ENCODE measurements around the gene LDLRAD4.
"Not testable (repeated sequence)": the region's sequence is repeated elsewhere in the genome, so short reads cannot be mapped to it uniquely, and the experiment has no call there.

GRCh38 chr18:13677350-13677749 is 458.8 kb downstream of the LDLRAD4 start:
- TF ChIP-seq PATZ1 (CRISPR knock-in tag; IDR thresholded peaks at IDR 0.05; ENCODE audit: borderline replicate concordance); POU6F1 (CRISPR knock-in tag; IDR thresholded peaks at IDR 0.05; ENCODE audit: borderline replicate concordance, low read depth); ZNF8 (CRISPR knock-in tag; IDR thresholded peaks at IDR 0.05); RARB (CRISPR knock-in tag; IDR thresholded peaks at IDR 0.05); ZNF565 (CRISPR knock-in tag; conservative IDR thresholded peaks at IDR 0.05; ENCODE audit: low read depth); BACH2 (CRISPR knock-in tag; IDR thresholded peaks at IDR 0.05; ENCODE audit: borderline replicate concordance); CREB5 (CRISPR knock-in tag; IDR thresholded peaks at IDR 0.05; ENCODE audit: low read depth); ARNTL (CRISPR knock-in tag; IDR thresholded peaks at IDR 0.05; ENCODE audit: borderline replicate concordance, low read depth); ZFP3 (CRISPR knock-in tag; IDR thresholded peaks at IDR 0.05); ZFP30 (CRISPR knock-in tag; IDR thresholded peaks at IDR 0.05); SNAI2 (CRISPR knock-in tag; IDR thresholded peaks at IDR 0.05): not testable (repeated sequence)
- TF ChIP-seq, protein P1, sequence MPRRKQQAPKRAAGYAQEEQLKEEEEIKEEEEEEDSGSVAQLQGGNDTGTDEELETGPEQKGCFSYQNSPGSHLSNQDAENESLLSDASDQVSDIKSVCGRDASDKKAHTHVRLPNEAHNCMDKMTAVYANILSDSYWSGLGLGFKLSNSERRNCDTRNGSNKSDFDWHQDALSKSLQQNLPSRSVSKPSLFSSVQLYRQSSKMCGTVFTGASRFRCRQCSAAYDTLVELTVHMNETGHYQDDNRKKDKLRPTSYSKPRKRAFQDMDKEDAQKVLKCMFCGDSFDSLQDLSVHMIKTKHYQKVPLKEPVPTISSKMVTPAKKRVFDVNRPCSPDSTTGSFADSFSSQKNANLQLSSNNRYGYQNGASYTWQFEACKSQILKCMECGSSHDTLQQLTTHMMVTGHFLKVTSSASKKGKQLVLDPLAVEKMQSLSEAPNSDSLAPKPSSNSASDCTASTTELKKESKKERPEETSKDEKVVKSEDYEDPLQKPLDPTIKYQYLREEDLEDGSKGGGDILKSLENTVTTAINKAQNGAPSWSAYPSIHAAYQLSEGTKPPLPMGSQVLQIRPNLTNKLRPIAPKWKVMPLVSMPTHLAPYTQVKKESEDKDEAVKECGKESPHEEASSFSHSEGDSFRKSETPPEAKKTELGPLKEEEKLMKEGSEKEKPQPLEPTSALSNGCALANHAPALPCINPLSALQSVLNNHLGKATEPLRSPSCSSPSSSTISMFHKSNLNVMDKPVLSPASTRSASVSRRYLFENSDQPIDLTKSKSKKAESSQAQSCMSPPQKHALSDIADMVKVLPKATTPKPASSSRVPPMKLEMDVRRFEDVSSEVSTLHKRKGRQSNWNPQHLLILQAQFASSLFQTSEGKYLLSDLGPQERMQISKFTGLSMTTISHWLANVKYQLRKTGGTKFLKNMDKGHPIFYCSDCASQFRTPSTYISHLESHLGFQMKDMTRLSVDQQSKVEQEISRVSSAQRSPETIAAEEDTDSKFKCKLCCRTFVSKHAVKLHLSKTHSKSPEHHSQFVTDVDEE (CRISPR knock-in tag; IDR thresholded peaks at IDR 0.05): not testable (repeated sequence)

Measured in SK-N-SH treated with all-trans-retinoic acid at 6 μM for 48 hours (cell line).